ENCODE data around the gene SIL1.
A peak's percentile ranks its signal among the peaks of the same experiment; 100 is the strongest.

Gene SIL1

DNA sequence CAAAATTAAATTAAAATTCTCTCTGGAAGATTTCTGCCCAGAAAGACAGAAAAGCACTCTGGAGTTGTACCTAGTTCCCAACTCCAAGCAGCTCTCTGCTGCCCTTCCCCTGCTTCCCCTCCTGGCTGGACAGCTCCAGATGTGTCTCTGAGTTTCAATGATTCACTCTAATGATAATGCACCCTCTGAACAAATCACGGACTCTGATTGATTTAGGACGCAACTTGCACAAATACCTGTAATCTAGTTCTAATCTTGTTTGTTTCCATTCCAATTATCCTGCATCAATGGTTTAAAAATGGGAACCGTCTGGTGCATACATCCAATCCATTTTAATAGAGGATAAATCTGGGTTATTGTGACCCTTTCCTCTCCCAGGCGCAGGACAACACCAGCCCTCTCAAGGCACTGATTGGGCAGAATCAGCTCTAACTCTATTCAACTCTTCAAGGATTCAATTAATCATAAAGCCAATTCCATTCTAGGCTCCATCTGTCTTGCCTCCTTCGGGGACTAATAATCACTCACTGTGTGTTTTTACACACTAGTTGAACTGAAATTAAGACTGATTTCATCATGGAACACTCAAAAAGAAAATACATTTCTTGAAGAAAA lies 211.9 kb downstream of the SIL1 start:
- H3K4me3 ChIP-seq (replicated peaks in 1 of 2; ENCODE audit: low read depth in 2 of 2, low read length in 2 of 2): no peak overlapping the region
- no peak for DNase-seq (ENCODE audit: low read depth in 2 of 2)
- TF ChIP-seq, protein P1, sequence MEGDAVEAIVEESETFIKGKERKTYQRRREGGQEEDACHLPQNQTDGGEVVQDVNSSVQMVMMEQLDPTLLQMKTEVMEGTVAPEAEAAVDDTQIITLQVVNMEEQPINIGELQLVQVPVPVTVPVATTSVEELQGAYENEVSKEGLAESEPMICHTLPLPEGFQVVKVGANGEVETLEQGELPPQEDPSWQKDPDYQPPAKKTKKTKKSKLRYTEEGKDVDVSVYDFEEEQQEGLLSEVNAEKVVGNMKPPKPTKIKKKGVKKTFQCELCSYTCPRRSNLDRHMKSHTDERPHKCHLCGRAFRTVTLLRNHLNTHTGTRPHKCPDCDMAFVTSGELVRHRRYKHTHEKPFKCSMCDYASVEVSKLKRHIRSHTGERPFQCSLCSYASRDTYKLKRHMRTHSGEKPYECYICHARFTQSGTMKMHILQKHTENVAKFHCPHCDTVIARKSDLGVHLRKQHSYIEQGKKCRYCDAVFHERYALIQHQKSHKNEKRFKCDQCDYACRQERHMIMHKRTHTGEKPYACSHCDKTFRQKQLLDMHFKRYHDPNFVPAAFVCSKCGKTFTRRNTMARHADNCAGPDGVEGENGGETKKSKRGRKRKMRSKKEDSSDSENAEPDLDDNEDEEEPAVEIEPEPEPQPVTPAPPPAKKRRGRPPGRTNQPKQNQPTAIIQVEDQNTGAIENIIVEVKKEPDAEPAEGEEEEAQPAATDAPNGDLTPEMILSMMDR (IDR thresholded peaks at IDR 0.05; ENCODE audit: low read depth, low read length): no peak

DNA sequence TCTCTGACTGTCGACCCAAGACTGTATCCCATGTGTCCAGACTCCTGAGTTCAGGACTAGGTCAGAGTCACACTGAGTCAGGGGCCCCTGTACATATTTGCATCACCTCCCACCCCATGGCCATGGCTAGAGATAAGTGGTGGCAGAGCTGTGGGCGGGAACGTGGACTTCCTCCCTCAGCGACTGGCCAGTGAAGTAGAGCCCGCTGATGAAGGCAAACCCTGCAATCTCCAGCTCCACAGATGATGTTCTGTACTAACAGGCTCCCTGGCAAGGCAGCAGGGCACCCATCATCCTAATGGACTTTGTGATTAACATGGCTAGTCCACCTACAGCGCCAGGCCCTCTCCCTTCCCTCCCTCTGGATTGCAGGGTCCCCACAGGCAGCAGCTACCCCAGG lies 212.5 kb downstream of the SIL1 start:
- no peak for DNase-seq (ENCODE audit: low read depth in 2 of 2)
- TF ChIP-seq, protein P1 (IDR thresholded peaks at IDR 0.05; ENCODE audit: low read depth, low read length): no peak
- H3K4me3 ChIP-seq (replicated peaks in 1 of 2; ENCODE audit: low read depth in 2 of 2, low read length in 2 of 2): no peak overlapping the region

DNA sequence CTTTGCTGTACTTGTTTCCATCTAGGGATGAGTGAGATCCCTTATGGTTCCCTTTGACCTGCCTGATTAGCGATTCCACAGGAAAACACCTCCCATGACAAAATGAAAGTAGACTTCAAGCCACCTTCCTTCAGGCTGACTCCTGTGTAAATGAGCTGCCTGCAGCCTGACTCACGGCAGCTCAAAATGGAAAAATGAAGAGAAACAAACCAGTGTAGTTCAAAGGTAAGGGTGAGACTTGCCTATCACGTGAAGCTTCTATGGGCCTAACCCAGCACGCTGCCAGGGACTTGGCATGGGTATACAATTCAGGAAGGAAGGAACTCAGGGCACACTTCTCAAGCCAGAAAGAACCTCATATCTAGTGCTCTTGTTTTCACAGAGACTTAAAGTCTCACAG lies 212.9 kb downstream of the SIL1 start:
- DNase-seq (ENCODE audit: low read depth in 2 of 2): no peak
- no peak overlapping the region for H3K4me3 ChIP-seq (replicated peaks in 1 of 2; ENCODE audit: low read depth in 2 of 2, low read length in 2 of 2)
- TF ChIP-seq, protein P1 (IDR thresholded peaks at IDR 0.05; ENCODE audit: low read depth, low read length): no peak

DNA sequence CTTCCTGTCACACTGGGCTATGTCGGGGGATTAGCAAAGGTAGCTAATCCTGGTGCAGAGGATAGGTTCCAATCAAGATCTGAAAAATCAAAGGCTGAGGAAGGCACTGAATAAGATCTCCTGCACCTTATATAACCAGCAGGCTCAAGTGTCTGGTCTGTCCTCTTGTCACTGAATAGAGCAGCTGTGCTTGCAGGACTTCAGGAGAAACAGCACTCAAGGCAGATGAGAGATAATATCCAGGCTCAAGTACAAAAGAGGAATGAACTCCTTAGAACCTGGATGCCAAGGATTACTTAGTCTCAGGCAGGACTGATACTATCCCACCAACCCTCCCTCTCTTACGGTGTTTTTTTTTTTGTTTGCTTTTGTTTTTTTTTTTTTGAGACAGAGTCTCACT lies 214.2 kb downstream of the SIL1 start:
- DNase-seq (ENCODE audit: low read depth in 2 of 2): no peak
- TF ChIP-seq, protein P1 (IDR thresholded peaks at IDR 0.05; ENCODE audit: low read depth, low read length): no peak
- no peak overlapping the region for H3K4me3 ChIP-seq (replicated peaks in 1 of 2; ENCODE audit: low read depth in 2 of 2, low read length in 2 of 2)

DNA sequence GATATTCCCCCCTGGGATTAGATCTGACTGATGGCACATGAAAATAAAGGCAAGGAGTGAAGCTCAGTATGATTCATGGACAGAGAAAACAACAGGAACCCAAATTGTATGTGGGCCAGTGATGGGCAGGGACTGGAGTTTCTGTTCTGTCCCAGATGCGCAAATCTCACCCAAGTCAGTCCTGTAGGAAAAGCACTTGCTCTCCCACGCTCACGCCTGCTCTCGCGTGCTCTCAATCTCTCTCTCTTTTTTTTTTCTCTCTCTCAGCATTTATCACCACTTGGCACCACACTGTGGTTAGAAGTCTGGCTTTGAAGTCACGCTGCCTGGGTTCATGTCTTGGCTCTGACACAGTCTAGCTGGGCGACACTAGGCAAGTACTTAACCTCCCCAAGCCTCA lies 216.6 kb downstream of the SIL1 start:
- peak; percentile 32 to 36 for DNase-seq (ENCODE audit: low read depth in 2 of 2)
- TF ChIP-seq, protein P1 (IDR thresholded peaks at IDR 0.05; ENCODE audit: low read depth, low read length): no peak
- H3K4me3 ChIP-seq (replicated peaks in 1 of 2; ENCODE audit: low read depth in 2 of 2, low read length in 2 of 2): no peak overlapping the region

DNA sequence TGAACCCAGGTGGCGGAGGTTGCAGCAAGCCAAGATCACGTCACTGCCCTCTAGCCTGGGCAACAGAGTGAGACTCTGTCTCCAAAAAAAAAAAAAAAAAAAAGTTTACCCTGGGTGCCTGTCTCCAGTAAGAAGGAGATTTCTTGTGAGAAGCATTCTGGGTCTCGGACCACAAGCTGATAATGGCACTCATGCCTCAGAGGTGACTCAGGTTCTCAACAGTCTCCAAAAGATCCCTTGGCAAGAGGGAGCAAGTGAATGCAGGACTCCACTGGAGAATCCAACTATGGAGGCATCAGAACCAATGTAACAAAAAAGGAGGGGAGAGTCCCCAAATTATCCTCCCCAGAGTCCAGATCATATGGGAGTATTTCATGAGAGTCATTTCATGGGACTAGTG lies 217.0 kb downstream of the SIL1 start:
- no peak overlapping the region for H3K4me3 ChIP-seq (replicated peaks in 1 of 2; ENCODE audit: low read depth in 2 of 2, low read length in 2 of 2)
- peak; percentile 65 to 78 for DNase-seq (ENCODE audit: low read depth in 2 of 2)
- TF ChIP-seq, protein P1 (IDR thresholded peaks at IDR 0.05; ENCODE audit: low read depth, low read length): no peak

DNA sequence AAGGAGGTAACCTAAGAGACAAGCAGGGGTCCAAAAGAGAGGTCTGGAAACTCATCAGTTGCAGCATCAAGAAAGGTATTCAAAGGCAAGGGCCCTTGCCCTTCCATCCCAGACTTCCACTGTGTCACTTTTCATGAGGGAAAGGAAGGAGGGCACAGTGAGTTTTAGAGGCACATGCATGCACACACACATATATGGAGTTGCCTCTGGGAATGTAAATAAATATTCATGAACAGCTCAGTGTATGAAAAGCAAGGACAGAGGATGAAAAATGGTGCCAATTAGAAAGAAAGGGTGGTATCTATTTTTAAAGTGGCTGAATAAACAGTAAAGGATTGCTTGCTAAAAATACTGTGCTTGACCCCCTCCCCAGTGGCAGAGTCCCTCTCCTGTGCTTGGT lies 217.7 kb downstream of the SIL1 start:
- no peak for DNase-seq (ENCODE audit: low read depth in 2 of 2)
- TF ChIP-seq, protein P1 (IDR thresholded peaks at IDR 0.05; ENCODE audit: low read depth, low read length): no peak
- no peak overlapping the region for H3K4me3 ChIP-seq (replicated peaks in 1 of 2; ENCODE audit: low read depth in 2 of 2, low read length in 2 of 2)
